HG02870 (cell line): ENCODE results near the gene FBXO42.

Source experiments
- ATAC-seq: cut with Tn5 transposase; IDR thresholded peaks from one replicate; pipeline ENCODE4 v1.9.1; 2021; ENCODE audit warnings: mild to moderate bottlenecking, moderate library complexity; ENCODE audit not compliant: unreplicated experiment

The FBXO42 gene

DNA sequence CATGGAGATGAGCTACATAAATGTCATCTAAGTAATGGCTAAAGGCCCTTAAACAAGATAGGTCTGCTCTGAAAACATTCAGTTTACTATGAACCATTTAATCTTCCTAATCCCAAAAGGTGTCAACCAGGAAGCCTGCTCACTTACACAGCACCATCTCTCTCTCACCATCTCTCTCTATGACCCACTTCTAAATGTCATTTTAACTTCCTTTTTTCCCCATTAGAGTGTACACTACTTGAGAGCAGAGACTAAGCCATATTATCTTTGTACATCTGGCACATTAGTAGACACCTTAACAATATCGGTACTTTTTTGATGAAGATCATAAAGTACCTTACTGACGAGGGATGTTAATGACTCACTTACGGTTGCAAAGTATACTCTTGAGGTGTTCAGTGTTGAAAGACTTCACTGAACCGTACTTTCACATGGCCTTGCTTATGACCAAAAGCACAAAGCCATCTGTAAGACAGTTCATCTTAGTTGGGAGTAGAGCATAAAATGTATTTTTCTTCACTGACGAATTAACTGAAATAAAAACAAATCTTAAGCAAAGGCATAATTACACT is 25.4 kb downstream of the FBXO42 start:
- no peak for ATAC-seq

GRCh38 chr1:16324456-16324890 is 27.8 kb downstream of the FBXO42 start:
- no peak for ATAC-seq

GRCh38 chr1:16321176-16321867 is 31.0 kb downstream of the FBXO42 start:
- no peak for ATAC-seq

DNA sequence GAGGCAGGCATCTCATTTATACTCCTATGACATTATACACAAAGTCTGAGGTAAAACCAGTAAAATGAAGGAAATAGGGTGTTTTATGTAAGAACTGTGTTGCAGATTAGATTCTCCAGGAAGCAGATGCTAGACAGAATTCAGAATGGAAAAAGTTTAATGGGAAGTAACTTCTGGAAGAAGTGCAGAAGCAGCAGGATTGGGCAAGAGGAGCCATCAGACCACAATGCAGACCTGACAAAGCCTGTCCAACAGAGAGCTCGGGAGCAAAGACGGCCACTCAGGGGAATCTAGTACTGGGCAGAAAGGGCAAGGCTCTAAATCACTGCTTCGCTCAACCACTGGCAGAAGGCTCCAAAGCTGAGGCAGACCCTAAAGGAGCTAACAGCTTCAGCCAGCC is 33.7 kb downstream of the FBXO42 start:
- ATAC-seq = no peak

- no peak for ATAC-seq
Measured at GRCh38 chr1:16315437-16315836, 36.8 kb downstream of the FBXO42 start.

DNA sequence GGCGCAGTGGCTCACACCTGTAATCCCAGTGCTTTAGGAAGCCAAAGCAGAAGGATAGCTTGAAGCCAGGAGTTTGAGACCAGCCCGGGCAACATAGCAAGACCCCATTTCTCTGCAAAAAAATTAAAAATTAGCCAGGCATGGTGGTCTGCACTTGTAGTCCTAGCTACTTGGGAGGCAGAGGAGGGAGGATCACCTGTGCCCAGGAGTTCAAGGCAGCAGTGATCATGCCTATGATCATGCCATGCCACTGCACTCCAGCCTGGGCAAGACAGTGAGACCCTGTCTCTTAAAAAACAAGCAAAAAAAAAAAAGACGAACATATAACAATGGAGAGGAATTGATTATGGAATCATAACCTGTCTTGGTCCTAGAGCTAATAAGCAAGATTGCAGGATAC is 45.1 kb downstream of the FBXO42 start:
- no peak for ATAC-seq

DNA sequence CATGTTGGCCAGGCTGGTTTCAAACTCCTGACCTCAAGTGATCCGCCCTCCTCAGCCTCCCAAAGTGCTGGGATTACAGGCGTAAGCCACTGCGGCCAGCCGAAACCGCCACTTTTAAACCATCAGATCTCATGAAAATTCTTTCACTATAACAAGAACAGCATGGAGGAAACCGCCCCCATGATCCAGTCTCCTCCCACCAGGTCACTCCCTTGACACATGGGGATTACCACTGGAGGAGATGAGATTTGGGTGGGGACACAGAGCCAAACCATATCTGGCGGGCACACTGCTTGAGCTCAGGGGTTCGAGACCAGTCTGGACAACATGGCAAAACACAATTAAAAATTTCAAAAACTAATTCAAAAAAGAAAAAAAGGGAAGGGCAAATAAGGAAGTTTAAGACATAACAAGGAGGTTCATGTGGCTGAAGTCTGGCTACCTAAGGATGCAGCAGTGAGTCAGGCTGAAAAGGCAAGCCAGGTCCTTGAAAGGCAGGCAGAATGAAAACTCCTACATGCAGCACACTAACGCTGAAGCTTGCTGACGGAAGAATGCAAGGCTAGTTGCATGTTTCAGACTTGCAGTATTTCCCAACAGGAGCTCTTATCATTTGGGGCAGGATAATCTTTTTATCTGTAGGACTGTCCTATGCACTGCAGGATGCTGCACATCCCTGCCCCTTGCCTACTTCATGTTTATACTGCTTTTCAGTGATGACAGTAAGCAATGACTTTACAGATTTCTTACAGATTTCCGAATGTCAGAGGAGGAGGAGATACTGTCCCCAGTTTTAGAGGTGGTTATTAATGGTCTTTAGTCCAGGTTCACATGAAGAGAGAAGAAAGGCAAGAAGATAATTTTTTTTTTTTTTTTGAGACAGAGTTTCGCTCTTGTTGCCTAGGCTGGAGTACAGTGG is 49.3 kb downstream of the FBXO42 start:
- ATAC-seq = no peak

- no peak for ATAC-seq
Measured at GRCh38 chr1:16300436-16300835, 51.8 kb downstream of the FBXO42 start.

DNA sequence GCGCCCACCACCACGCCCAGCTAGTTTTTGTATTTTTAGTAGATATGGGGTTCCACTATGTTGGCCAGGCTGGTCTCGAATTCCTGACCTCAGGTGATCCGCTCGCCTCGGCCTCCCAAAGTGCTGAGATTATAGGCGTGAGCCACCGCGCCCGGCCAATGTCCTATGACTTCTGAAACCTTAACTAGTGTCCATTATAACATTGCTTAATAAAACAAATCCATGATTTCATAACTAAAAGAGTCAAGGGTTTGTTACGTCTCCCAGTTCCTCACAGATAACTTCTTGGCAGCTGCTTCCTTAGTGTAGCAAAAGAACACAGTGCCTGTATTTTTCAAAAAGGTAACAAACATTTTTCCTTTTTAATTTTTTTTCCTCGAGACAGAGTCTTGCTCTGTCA is 53.6 kb downstream of the FBXO42 start:
- ATAC-seq = no peak

GRCh38 chr1:16296643-16297042 is 55.6 kb downstream of the FBXO42 start:
- no peak for ATAC-seq

DNA sequence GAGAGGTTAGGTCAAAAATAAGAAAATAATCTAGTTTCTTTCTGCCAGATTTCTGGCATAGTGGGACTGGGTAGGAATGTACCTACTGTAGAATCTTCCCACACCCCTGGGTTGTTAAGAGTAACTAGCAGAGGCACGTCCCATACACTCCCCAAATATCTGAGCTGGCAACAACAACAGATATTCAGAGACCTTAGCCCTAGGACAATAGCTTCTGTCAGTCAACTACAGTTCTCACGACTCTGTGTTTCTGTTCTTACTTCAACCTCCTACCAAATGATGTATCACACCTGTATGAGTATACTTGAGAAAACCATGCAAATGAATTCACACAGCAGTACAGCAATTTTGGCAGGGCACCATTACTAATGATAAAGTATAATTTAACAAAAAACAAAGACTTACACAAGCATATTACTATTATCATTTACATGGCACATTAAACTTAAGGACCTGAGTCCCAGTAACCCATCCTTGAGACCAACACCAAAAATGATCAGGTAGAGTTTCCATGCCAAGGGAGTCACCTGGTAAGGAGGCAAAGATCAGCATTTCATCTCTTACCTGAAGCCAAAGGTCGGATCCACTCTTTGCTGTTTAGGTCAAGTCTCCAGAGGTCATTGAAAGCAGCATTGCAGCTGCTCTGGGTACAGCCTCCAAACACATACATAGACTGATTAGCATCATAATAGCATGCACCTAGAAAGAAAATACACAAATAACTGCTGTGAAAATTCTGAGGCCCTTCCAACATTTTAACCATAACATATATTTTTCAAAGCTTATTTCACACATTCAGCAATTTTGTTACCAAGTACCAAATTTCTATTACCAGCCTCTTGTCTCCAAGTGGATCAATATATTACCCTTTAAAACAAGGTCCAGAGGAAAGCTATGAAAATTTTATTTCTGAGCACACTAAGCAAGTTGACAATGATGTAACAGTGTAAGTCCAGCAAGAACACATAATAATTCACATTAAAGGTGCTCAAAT is 57.8 kb downstream of the FBXO42 start:
- ATAC-seq = no peak

- ATAC-seq = no peak
Measured at GRCh38 chr1:16293538-16293937, 58.7 kb downstream of the FBXO42 start.

DNA sequence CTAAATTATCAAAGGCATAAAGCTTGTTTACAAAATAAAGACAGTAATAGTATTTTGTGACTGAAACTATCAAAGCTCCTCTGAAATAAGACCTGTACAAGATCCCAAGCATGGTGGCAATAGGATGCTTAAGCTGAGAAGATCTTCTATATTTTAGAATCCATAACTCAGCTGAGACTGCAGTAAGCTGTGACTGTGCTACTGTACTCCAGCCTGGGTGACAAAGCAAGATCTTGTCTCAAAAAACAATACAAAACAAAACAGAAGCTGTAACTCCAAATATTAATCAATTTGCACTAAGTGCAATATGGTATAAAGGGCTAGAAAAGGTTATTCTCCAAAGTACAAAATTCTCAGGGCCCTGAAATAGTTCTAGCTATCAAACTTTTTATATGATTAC is 59.5 kb downstream of the FBXO42 start:
- ATAC-seq = no peak

GRCh38 chr1:16289959-16290358 is 62.3 kb downstream of the FBXO42 start:
- no peak for ATAC-seq

DNA sequence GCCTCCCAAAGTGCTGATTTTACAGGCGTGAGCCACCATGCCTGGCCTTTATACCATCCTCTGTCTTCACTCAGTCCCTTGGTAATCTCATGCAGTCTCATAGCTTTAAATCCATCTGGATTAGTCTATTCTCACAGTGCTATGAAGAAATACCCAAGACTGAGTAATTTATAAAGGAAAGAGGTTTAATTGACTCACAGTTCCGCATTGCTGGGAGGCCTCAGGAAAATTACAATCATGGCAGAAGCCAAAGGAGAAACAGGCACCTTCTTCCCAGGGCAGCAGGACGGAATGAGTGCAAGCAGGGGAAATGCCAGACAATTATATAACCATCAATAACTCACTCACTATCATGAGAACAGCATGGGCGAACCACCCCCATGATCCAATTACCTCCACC is 66.2 kb downstream of the FBXO42 start:
- ATAC-seq = no peak

GRCh38 chr1:16281765-16282164 is 70.5 kb downstream of the FBXO42 start:
- no peak for ATAC-seq

DNA sequence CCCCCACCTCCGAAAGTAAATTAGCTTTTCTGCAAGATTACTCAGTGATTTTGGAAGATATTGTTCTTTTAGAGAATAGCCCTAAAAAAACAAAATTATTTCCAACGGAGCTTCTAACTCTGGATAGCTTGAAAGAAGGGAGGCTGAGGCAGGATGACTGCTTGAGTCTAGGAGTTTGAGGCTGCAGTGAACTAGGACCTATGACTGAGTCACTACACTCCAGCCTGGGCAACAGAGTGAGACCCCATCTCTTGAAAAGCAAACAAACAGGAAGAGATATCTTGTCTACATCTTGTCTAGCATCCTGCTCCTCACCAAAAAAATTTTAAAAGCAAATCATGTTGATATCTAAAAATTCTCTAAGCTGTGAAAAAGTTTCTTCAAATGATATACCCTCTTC is 73.1 kb downstream of the FBXO42 start:
- no peak for ATAC-seq

DNA sequence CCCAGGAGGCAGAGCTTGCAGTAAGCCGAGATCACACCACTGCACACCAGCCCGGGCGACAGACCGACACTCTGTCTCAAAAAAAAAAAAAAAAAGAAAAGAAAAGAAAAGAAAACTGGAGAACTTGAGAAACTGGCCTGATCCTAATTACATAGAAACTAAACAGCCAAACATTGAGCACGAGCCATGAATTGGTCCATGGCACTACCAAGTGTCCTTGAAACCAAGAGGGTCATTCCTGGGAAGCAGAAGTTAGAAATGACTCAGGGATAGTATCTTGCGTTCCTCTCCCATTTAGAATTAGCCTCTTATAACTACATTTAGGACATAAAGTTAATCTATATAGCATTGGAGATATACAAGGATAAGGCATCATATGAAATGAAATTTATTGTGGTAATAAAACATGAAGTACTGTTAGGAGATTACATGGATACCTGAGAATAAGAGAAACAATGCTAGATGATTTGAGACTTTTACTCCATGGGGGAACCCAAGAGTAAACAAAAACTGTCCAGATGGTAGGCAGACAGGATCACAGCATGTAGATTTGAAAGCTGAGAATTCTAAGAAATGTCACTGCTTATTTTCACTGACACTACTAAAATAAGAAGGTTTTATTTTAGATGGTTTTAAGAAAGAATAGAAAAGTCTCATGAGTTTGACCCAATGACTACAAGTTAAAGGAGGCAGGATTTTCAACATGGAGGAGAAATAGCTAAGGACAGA is 75.8 kb downstream of the FBXO42 start:
- no peak for ATAC-seq

GRCh38 chr1:16275591-16275990 is 76.7 kb downstream of the FBXO42 start:
- no peak for ATAC-seq

GRCh38 chr1:16267690-16268180 is 84.5 kb downstream of the FBXO42 start:
- no peak for ATAC-seq
